Chondrocyte (in vitro differentiated cells): Measurements from ENCODE around the gene DIPK1B. TPM values are rescaled to one million over a fixed set of nuclear protein-coding genes. Genes with fewer than 3 reads are reported as not detected.

ENCODE experiments used
- DNase-seq: peaks from one replicate; pipeline ENCODE4 v3.0.0; 2021; ENCODE audit warnings: mixed read lengths, low spot score
- H3K27ac Mint-ChIP-seq: one replicate; pipeline ENCODE4 v1.8.0; 2021; ENCODE audit warnings: mild to moderate bottlenecking, moderate library complexity, mixed read lengths; ENCODE audit not compliant: unreplicated experiment
- H3K27me3 Mint-ChIP-seq: 2 replicates; pipeline ENCODE4 v1.8.0; 2021; ENCODE audit warnings: low read depth, mixed read lengths
- H3K36me3 Mint-ChIP-seq: 2 replicates; pipeline ENCODE4 v1.8.0; 2021; ENCODE audit warnings: low read depth, mixed read lengths
- H3K4me1 Mint-ChIP-seq: 2 replicates; pipeline ENCODE4 v1.8.0; 2021; ENCODE audit warnings: low read depth, mild to moderate bottlenecking, mixed read lengths
- H3K4me3 Mint-ChIP-seq: one replicate; pipeline ENCODE4 v1.8.0; 2021; ENCODE audit warnings: mild to moderate bottlenecking, moderate library complexity, mixed read lengths; ENCODE audit not compliant: unreplicated experiment
- H3K9me3 Mint-ChIP-seq: 2 replicates; pipeline ENCODE4 v1.8.0; 2021; ENCODE audit warnings: low read depth, mixed read lengths
- total RNA-seq: library from RNA; stranded (reverse); gene quantifications from 3 replicates; pipeline ENCODE4 v1.2.1, GENCODE V29; 2021
- TF ChIP-seq, protein P1 (sequence below): fragments of 200-600 bp; sonication (generic); IDR thresholded peaks from 2 replicates; pipeline ENCODE4 v1.5.0; 2021; ENCODE audit warnings: antibody characterized with exemption, mild to moderate bottlenecking, moderate library complexity

DIPK1B gene
- total RNA-seq, 1 donor from 2014 or later: 9.2 TPM

DNA sequence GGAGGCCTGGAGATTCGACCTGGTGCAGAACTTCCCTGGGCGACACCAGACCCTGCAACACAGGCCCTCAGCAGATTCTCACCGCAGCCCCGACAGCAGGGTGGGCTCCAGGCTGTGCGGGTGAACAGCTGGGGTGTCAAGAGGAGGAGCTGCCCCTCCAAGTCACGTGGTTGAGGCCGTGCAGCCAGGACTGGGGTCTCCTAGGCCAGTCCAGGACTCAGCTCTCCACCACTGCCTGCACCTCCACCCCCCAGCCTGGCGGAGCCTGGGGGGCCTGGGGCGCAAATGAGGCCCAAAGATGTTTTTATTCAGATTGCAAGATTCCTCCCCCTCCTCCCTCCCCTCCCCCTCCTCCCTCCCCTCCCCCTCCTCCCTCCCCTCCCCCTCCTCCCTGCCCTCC lies 15.9 kb upstream of the DIPK1B start:
- Mint-ChIP-seq H3K9me3 (no peaks in the 10 kb centered on the region), H3K4me1 (no peaks in the 10 kb centered on the region), H3K27ac (no peak overlapping the region), H3K36me3 (no peaks in the 10 kb centered on the region), H3K4me3 (no peak overlapping the region), H3K27me3 (peaks cover 8% of the 10 kb centered on the region)
- TF ChIP-seq, protein P1, sequence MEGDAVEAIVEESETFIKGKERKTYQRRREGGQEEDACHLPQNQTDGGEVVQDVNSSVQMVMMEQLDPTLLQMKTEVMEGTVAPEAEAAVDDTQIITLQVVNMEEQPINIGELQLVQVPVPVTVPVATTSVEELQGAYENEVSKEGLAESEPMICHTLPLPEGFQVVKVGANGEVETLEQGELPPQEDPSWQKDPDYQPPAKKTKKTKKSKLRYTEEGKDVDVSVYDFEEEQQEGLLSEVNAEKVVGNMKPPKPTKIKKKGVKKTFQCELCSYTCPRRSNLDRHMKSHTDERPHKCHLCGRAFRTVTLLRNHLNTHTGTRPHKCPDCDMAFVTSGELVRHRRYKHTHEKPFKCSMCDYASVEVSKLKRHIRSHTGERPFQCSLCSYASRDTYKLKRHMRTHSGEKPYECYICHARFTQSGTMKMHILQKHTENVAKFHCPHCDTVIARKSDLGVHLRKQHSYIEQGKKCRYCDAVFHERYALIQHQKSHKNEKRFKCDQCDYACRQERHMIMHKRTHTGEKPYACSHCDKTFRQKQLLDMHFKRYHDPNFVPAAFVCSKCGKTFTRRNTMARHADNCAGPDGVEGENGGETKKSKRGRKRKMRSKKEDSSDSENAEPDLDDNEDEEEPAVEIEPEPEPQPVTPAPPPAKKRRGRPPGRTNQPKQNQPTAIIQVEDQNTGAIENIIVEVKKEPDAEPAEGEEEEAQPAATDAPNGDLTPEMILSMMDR: no peak
- no peak for DNase-seq

DNA sequence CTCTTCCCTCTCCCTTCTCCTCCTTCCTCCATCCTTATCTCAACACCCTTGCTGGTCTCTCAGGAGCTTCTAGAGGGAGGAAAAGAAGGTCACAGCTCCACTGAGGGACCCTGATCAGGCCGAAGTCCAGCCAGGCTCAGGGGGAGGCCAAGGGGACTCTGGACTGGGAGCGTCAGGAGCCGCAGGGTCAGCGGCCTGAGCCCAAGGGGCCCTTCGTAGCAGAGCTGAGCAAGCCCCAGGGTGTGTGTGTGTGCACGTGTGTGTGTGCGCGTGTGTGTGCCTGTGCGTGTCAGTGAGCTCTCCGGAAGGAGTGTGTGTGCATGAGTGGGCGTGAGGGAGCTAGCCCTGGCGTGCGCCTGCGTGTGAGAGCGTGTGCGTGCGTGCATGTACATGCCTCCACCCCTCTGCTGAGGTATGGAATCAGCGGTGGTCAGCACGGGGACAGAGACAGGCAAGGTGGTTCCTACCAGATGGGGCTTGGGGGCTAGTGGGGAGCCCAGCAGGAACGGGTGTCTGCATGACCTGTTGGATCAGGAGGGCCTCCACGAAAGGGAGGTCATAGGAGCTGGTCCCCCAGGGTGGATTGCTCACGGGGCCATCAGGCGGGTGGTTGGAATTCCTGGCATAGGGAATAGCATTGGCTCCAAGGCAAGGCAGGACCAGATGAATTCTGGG lies 15.1 kb upstream of the DIPK1B start:
- no peaks in the 10 kb centered on the region for H3K36me3 Mint-ChIP-seq
- no peaks in the 10 kb centered on the region for H3K9me3 Mint-ChIP-seq
- H3K27ac Mint-ChIP-seq: no peak overlapping the region
- DNase-seq: no peak
- no peak overlapping the region for H3K4me3 Mint-ChIP-seq
- H3K4me1 Mint-ChIP-seq: no peaks in the 10 kb centered on the region
- peaks cover 10% of the 10 kb centered on the region for H3K27me3 Mint-ChIP-seq
- TF ChIP-seq, protein P1: no peak

DNA sequence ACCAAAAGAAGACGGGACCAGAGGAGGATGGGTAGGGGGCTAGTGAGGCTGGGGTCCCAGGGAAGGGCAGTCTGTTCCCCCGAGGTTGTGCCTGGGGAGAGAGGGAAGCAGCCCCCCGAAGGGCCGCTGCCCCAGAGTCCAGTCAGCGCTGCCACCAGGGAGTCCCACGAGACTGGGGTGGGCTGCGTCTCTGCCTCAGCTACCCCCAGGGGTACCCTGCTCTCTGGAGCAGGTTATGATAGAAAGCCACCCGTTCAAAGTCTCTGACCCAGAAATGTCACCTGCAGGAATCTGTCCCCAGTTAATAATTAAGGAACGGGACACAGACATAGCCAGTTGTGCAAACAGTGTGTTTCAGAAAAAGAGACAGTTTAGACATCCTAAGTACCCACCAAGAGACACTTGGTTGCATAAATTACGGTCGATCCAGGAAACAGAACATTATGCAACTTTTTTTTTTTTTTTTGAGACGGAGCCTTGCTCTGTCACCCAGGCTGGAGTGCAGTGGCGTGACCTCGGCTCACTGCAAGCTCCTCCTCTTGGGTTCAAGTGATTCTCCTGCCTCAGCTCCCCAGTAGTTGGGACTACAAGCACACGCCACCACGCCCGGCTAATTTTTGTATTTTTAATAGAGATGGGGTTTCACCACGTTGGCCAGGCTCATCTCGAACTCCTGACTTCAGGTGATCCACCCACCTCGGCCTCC lies 14.4 kb upstream of the DIPK1B start:
- H3K36me3 Mint-ChIP-seq: no peaks in the 10 kb centered on the region
- H3K4me3 Mint-ChIP-seq: no peak overlapping the region
- H3K27ac Mint-ChIP-seq: no peak overlapping the region
- no peak for DNase-seq
- H3K9me3 Mint-ChIP-seq: no peaks in the 10 kb centered on the region
- TF ChIP-seq, protein P1: no peak
- H3K27me3 Mint-ChIP-seq: peaks cover 10% of the 10 kb centered on the region
- no peaks in the 10 kb centered on the region for H3K4me1 Mint-ChIP-seq

DNA sequence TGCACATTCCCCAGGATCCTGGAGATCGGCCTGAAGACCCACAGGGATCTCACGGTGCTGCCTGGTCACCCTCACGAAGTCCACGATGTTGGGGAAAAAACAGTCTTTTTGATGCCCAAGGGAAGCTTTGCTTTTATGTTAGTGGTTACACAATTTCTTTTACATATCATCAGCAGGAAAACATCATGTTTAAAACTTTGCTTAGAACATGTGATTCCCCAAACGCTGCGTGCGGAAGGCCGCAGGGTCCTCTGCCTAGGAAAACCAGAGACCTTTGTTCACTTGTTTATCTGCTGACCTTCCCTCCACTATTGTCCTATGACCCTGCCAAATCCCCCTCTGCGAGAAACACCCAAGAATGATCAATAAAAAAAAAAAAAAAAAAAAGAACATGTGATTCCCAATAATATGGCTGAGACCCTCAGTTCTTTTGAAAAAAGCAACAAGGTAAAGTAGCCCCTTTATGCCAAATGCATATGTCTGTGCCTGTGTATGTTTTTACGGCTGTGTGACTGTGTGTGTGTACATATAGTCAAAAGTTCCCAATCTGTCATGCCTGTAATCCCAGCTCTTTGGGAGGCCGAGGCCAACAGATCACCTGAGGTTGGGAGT lies 13.6 kb upstream of the DIPK1B start:
- no peak overlapping the region for H3K27ac Mint-ChIP-seq
- no peak overlapping the region for H3K4me3 Mint-ChIP-seq
- no peak for DNase-seq

DNA sequence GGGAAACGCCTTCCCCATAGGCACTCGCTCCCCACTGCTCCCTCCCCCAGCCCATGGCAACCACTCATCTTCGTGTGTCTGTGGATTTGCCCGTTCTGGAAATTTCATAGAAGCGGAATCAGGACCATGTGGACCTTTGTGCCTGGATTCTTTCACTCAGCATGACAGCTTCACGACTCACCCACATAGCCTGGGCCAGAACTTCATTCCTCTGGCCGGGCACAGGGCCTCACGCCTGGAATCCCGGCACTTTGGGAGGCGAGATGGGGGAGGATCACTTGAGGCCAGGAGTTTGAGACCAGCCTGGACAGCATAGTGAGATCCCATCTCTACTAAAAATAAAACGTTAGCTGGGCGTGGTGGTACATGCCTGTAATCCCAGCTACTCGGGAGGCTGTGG lies 12.1 kb upstream of the DIPK1B start:
- DNase-seq: no peak
- H3K27me3 Mint-ChIP-seq: peaks cover 10% of the 10 kb centered on the region
- H3K36me3 Mint-ChIP-seq: no peaks in the 10 kb centered on the region
- no peaks in the 10 kb centered on the region for H3K9me3 Mint-ChIP-seq
- H3K4me1 Mint-ChIP-seq: no peaks in the 10 kb centered on the region
- TF ChIP-seq, protein P1: no peak
- no peak overlapping the region for H3K4me3 Mint-ChIP-seq
- H3K27ac Mint-ChIP-seq: peak overlapping the region; percentile 61

More for the DNA sequence above, 13.6 kb upstream of the DIPK1B start:
- no peaks in the 10 kb centered on the region for H3K9me3 Mint-ChIP-seq
- TF ChIP-seq, protein P1: no peak
- peaks cover 10% of the 10 kb centered on the region for H3K27me3 Mint-ChIP-seq
- H3K4me1 Mint-ChIP-seq: no peaks in the 10 kb centered on the region
- H3K36me3 Mint-ChIP-seq: no peaks in the 10 kb centered on the region
